HEK293T (cell line): ENCODE data around the gene TEAD3.

Experiments used
- BHLHE40 ChIP-seq: fragments of 450-650 bp; IDR thresholded peaks from 2 replicates; pipeline ENCODE4 v1.6.1; 2016; ENCODE audit warnings: mild to moderate bottlenecking, moderate library complexity, borderline replicate concordance
- FOXA1 ChIP-seq: fragments of 450-650 bp; IDR thresholded peaks from 2 replicates; pipeline ENCODE4 v1.6.1; 2016; ENCODE audit warnings: mild to moderate bottlenecking
- FOXM1 ChIP-seq: fragments of 450-650 bp; IDR thresholded peaks from 2 replicates; pipeline ENCODE4 v1.6.1; 2017; ENCODE audit warnings: mild to moderate bottlenecking, borderline replicate concordance
- HDGF ChIP-seq: fragments of 450-650 bp; IDR thresholded peaks from 2 replicates; pipeline ENCODE4 v1.6.1; 2017; ENCODE audit warnings: antibody characterized with exemption, borderline replicate concordance
- L3MBTL2 ChIP-seq: fragments of 450-650 bp; conservative IDR thresholded peaks from 2 replicates; pipeline ENCODE4 v1.6.1; 2016; ENCODE audit warnings: mild to moderate bottlenecking
- NFRKB ChIP-seq: fragments of 450-650 bp; IDR thresholded peaks from 2 replicates; pipeline ENCODE4 v1.6.1; 2016; ENCODE audit warnings: mild to moderate bottlenecking, moderate library complexity
- SP1 ChIP-seq: fragments of 450-650 bp; IDR thresholded peaks from 2 replicates; pipeline ENCODE4 v1.6.1; 2017
- TARDBP ChIP-seq: fragments of 450-650 bp; IDR thresholded peaks from 2 replicates; pipeline ENCODE4 v1.6.1; 2016

- TF ChIP-seq HDGF (no peak), SP1 (no peak), FOXM1 (no peak), BHLHE40 (no peak), FOXA1 (no peak), NFRKB (no peak), TARDBP (no peak), L3MBTL2 (no peak)
Measured at GRCh38 chr6:35543459-35544193, 46.7 kb upstream of the TEAD3 start.
